TTC549 (cell line): ENCODE data around the gene RNU2-1.
"Not testable (repeated sequence)": the region's sequence is repeated elsewhere in the genome, so short reads cannot be mapped to it uniquely, and the experiment has no call there.

Experiments used
- FAIRE-seq: peaks from 2 replicates; lab custom pipeline; 2012; peaks lifted over from hg19 to GRCh38; lab: Jason Lieb, UNC

RNU2-1 gene

DNA sequence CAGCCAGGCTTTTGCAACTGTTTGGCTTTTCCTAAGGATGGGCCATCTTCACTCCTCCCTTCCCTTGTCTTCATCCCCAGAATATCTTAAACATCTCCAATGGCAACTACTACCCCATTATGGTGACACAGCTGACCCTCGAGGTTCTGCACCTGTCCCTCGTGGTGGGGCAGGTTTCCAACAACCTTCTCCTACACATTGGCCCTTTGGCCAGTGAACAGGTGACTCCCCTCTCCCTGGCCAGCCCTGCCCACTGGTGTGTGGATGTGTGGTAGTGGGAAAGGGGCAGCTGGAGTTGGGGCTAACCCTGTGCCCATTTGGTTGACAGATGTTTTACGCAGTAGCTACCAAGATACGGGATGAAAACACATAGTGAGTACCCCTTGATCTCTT is 17.4 kb downstream of the RNU2-1 start:
- FAIRE-seq = no peak

DNA sequence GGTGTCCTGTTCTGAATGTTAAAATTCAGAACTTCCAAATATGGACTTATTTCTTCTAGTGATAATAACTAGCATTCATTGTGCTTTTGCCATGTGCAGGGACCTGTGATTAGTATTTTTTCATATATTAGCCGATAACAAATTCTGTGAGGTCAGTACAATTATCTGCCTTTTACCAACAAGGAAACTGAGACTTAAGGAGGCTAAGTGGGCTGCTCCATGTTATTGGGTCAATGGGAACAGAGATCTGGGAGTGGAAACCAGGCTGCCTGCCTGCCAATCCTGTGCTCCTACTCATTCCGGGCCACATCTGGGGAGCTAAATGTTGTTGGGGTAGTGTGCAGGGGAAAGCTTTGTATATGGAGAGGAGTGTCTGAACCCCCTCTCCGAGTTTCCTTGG is 18.4 kb downstream of the RNU2-1 start:
- no peak for FAIRE-seq

DNA sequence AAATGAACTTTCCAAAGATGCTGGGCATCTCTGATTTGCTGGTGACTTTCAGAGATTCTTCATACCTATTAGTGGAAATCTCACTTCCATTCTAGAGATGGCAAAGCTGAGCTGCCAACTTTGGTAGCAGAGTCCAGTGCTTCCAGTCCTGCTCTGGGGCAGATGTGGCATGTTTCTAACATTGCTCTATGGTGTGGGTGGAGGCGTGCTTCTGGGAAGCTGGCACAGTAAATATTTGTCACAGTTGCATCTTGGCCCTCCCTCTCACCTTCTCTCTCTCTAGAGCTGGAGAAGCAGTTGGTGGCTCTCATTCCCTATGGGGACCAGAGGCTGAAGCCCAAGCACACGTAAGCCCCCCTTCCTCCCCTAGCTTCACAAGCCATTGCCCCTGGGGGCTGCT is 20.2 kb downstream of the RNU2-1 start:
- no peak for FAIRE-seq

DNA sequence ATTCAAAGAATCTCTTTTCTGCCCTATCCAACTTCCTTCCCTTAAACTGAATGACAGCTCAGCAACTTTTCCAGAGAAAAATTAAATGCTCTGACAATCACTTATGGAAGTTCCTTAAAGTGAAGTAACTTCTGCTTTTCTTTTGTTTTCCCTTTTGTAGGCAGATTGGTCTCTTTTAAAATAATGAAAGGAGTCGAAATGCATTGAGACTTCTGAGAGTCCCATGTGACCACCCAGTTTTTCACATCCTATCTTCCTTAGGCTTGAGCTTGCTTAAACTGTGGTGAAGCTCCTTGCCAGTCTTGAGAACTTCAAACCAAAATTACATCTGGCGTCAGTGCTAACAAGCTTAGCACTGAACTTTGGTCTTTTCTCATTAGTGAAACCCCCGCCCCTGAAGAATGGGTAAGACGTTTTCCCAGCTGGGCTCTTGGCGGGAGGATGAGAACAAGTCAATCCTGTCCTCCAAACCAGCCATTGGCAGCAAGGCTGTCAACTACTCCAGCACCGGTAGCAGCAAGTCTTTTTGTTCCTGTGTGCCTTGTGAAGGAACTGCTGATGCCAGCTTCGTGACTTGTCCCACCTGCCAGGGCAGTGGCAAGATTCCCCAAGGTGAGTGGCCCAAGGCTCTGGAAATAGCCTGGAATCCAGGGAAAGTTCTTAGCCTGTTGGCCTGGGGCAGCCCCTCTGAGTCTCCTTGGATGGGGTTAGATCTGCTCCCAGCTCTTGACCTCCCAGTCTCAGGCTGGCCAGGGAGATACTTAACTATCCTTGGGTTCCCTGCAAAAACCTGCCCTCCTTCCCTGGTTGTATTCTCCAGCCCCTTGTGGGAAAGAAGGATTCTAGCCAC is 20.9 kb downstream of the RNU2-1 start:
- no peak for FAIRE-seq

DNA sequence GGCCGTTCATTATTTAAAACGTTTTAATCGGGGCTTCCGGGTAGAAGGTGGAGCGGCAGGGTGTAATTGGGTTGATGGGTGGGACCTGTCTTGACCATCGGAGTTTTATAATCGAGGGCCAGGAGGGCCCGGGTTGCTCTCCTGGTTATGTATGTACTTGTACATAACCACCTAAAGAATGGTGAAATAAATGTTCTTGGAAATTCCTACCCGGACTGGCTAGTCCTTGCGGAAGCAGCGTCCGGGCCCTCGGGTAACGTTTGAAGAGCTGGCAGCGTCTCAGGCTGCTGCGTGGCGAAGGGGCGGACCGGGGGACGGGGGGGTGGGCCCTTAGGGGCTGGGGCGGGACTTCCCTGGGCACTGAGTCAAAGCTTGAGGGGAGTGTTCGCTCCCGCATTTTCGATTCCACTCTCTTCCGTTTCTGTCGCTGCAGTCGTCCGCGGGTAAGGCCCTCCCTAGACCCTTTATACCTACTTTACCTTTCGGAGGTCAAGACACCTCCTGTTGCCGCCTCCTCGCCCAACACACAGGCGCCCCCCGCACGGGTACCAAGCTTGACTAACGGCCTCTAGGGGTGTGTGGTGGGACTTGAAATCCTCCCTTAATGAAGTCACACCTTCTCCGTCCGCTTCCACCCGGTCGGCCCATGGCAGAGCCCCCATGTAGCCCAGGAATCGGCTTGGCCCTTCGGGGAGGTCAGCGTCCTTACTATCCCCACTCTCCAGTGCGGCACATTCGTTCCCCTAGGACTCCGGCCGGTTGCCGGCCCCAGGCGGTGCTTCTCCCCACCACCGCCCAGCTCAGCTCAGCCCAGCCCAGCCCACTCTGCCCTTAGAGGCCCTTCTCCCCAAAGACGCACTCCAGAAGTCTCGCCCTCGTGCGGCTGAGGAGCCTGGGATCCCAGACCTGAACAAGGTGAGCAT is 22.0 kb downstream of the RNU2-1 start, which contains the start of gene TMEM106A:
TMEM106A (plus strand) TSS at position 396 of the 923 bp plus-strand sequence. CDS start 1,167 bp downstream, outside the sequence.
- no peak for FAIRE-seq

DNA sequence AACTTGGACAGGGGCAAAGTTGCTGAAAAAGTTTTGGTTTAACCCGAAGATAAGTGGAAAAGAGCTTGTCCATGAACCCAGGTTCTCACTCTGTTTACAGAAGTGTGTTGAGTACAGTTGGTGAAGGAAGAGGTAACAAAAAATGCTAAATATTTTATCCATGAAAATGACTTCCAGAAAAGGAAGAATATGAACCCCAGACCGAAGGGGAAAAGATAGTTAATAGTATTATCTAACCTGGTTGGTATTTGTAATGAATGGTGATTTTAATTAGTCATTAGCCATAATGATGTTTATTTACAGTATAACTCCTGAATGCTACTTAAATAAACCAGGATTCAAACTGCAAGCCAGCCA is 22.7 kb downstream of the RNU2-1 start:
- FAIRE-seq = no peak

DNA sequence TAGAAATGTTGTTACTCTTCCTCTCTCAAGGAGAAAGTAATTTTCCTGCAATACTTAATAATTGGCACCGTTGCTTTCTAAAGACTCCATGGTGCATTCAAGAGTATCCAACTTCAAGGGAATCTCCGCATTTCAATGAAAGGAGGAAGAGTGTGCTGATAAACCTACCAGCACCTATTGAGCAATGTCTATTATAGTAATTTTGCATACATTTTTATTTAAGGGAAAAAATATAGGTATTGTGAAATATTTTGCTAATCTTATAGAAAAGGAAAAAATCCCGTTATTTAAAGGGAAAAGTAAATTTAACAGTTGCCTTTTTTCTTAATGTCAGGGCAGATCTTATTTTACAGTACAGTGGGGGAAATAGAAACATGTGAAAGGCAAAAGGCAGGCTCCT is 23.2 kb downstream of the RNU2-1 start:
- FAIRE-seq = no peak

DNA sequence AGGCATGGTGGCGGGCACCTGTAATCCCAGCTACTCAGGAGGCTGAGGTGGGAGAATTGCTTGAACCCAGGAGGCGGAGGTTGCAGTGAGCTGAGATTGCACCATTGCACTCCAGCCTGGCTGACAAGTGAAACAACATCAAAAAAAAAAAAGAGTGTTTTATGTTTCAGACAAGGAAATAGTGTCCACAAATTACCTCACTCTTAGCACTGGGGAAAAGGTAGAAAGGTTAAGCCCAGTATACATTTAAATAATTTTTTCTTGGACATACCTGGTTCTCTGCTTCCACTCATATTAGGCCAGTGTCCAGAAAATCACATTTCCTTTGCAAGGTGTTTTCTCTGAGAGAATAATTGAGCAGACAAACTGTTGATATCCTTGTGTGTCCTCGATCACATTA is 30.8 kb downstream of the RNU2-1 start:
- FAIRE-seq = not testable (repeated sequence)

DNA sequence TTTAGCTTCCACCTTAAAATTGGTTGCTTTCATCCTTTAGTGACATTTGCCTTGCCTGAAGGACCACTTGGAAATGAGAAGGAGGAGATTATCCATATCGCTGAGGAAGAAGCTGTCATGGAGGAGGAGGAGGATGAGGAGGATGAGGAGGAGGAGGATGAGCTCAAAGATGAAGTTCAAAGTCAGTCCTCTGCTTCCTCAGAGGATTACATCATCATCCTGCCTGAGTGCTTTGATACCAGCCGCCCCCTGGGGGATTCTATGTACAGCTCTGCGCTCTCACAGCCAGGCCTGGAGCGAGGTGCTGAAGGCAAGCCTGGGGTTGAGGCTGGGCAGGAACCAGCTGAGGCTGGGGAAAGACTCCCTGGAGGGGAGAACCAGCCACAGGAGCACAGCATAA is 33.6 kb downstream of the RNU2-1 start:
- FAIRE-seq = no peak

DNA sequence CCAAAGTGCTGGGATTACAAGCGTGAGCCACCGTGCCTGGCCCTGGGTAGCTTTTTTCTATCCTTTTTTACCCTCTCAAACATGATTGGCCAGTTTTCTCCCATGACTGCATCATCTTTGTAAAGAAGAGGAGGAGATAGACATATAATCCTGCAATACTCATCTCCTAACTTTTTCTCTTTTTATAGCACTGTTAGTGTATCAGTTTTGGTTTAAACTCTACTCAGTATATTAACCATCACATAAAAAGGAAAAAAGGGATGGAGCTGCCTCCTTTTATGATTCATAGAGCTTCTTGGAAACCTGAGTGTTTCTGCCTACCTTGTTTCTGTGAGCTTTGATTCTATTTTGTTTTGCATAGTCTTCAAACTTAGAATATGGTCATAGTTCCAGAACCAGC is 34.1 kb downstream of the RNU2-1 start:
- no peak for FAIRE-seq

DNA sequence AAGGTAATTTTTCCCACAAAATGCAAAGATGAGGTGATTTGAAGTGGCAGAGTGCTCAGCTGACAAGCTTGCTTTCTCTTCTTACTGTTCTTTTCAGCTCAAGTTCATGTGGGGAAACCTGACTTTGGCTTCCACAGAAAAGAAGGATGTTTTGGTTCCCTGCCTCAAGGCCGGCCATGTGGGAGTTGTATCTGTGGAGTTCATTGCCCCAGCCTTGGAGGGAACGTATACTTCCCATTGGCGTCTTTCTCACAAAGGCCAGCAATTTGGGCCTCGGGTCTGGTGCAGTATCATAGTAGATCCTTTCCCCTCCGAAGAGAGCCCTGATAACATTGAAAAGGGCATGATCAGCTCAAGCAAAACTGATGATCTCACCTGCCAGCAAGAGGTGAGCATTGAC is 40.5 kb downstream of the RNU2-1 start:
- FAIRE-seq = no peak

DNA sequence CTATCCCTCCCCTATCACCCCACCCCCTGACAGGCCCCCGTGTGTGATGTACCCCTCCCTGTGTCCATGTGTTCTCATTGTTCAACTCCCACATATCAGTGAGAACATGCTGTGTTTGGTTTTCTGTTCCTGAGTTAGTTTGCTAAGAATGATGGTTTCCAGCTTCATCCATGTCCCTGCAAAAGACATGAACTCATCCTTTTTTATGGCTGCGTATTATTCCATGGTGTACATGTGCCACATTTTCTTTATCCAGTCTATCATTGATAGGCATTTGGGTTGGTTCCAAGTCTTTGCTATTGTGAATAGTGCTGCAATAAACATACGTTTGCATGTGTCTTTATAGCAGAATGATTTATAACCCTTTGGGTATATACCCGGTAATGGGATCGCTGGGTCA is 47.1 kb downstream of the RNU2-1 start:
- FAIRE-seq = not testable (repeated sequence)

DNA sequence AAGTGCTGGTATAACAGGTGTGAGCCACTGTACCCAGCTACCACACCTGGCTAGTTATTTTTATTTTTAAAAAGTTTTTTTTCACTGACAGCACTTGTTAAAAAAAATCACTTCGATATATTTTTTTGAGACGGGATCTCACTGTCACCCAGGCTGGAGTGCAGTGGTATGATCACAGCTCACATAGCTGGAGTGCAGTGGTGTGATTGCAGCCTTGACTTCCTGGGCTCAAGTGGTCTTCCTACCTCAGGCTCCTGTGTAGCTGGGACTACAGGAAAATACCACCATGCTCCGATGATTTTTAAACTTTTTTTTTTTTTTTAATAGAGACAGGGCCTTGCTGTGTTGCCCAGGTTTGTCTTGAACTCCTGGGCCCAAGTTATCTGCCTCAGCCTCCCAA is 49.9 kb downstream of the RNU2-1 start:
- no peak for FAIRE-seq
